ENCODE measurements around the gene SOCS4. TPM values are rescaled to one million over a fixed set of nuclear protein-coding genes. Genes with fewer than 3 reads are reported as not detected.
A peak's percentile ranks its signal among the peaks of the same experiment; 100 is the strongest.

The SOCS4 gene
- total RNA-seq, 1 donor from 2014 or later = 17.9 TPM

DNA sequence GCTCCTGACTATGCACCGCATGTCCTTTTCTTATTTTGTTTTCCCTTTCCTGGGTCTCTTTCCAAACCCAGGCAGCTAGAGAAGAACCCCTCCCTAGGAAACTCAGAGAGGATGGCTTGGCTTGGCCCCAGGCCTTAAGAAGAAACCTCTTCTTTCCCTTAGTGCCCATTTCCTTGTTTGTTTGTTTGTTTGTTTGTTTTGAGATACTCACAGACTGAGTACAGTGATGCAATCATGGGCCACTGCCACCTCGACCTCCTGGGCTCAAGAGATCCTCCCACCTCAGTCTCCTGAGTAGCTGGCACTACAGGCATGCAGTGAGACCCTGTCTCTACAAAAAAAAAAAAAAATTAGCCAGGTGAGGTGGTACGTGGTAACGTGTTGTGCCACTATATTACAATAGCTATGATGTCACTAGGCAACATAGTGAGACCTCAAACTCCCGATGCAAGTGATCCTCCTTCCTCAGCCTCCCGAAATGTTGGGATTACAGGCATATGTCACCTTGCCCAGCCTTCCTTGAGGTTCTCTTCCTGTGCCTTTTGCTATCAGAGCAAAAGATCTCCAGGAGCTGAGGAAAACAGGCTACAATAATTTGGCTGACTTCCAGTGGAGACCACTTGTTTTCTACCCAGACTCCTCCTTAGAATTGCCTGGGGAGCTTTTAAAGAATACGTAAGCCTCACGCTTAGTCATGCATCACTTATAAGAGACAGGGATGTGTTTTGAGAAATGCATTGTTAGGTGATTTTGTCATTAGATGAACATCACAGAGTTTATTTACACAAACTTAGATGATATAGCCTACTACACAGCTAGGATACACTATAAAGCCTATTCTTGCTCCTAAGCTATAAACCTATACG is 67.5 kb downstream of the SOCS4 start:
- Histone ChIP-seq H3K36me3 (no peaks in the 10 kb centered on the region), H3K27ac (no peak overlapping the region), H3K4me1 (peaks cover 32% of the 10 kb centered on the region), H3K27me3 (ENCODE audit: low read depth) (no peaks in the 10 kb centered on the region), H3K4me3 (no peak overlapping the region), H3K9me3 (no peaks in the 10 kb centered on the region)
- TF ChIP-seq, protein P1, sequence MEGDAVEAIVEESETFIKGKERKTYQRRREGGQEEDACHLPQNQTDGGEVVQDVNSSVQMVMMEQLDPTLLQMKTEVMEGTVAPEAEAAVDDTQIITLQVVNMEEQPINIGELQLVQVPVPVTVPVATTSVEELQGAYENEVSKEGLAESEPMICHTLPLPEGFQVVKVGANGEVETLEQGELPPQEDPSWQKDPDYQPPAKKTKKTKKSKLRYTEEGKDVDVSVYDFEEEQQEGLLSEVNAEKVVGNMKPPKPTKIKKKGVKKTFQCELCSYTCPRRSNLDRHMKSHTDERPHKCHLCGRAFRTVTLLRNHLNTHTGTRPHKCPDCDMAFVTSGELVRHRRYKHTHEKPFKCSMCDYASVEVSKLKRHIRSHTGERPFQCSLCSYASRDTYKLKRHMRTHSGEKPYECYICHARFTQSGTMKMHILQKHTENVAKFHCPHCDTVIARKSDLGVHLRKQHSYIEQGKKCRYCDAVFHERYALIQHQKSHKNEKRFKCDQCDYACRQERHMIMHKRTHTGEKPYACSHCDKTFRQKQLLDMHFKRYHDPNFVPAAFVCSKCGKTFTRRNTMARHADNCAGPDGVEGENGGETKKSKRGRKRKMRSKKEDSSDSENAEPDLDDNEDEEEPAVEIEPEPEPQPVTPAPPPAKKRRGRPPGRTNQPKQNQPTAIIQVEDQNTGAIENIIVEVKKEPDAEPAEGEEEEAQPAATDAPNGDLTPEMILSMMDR (IDR thresholded peaks at IDR 0.05) = no peak
- ATAC-seq = no peak
- DNase-seq = no peak
- intact Hi-C loops (cut with DNase I) = loop anchor here (10.0 kb wide), 1 partner anchor 60 kb away; no protein-coding TSS in a partner anchor

DNA sequence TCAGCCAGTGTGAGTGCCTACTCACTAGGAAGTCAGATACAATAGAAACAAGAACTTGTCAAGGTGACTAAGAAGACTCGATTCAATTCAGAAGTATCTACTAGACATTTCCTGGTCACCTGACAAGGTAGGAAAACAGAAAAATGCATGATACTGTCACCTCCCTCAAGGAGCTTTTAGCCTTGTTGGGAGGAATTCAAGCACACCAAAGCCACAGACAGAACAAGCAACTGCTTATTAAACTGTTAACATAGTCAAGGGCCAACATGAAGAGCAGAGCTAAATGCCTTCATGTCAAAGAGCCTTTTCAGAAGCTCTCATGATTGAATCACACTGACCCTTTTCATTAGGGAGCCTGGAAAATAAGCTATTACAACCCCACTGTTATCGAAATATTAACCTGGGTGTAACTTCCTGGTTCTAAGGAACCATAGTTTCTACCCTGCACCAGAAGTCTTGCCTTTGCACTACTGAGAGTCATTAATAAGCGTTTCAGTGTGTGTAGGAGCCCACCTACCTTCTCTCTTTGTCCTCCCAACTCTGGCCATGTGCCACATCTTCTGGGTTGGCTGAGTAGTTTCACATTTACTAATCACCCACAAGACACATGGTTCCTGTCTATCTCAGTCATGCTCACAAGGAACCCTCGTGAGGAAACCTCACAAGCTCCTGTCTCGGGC is 71.0 kb downstream of the SOCS4 start:
- TF ChIP-seq, protein P1 (IDR thresholded peaks at IDR 0.05) = no peak
- ATAC-seq (peak; percentile 11 to 45), DNase-seq (peak; percentile 64)
- H3K4me1 ChIP-seq = peaks cover 61% of the 10 kb centered on the region
- H3K36me3 ChIP-seq = no peaks in the 10 kb centered on the region
- H3K27ac ChIP-seq = peak overlapping the region; percentile 72
- H3K9me3 ChIP-seq = no peaks in the 10 kb centered on the region
- no peak overlapping the region for H3K4me3 ChIP-seq
- H3K27me3 ChIP-seq (ENCODE audit: low read depth) = no peaks in the 10 kb centered on the region
- intact Hi-C loops (cut with DNase I) = loop anchor here (10.0 kb wide), 1 partner anchor 57 kb away; no protein-coding TSS in a partner anchor

DNA sequence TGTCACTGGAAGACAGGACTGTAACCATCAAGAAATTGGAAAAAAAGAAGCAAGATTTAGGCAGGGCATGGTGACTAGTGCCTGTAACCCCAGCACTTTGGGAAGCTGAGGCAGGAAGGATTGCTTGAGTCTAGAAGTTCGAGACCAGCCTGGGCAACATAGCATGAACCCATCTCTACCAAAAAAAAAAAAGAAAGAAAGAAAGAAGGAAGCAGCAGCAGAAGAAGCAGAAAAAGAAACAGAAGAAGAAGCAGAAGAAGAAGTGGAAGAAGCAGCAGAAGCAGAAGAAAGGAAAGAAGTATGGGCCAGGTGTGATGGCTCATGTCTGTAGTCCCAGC is 71.5 kb downstream of the SOCS4 start:
- DNase-seq (no peak), ATAC-seq (no peak)
- Histone ChIP-seq H3K27ac (peak overlapping the region; percentile 72), H3K36me3 (no peaks in the 10 kb centered on the region), H3K4me3 (no peak overlapping the region), H3K9me3 (no peaks in the 10 kb centered on the region), H3K27me3 (ENCODE audit: low read depth) (no peaks in the 10 kb centered on the region), H3K4me1 (peaks cover 66% of the 10 kb centered on the region)
- TF ChIP-seq, protein P1 (IDR thresholded peaks at IDR 0.05) = no peak
- intact Hi-C loops (cut with DNase I) = loop anchor here (10.0 kb wide), 1 partner anchor 56 kb away; no protein-coding TSS in a partner anchor

Other genes with a start within 250 kb of the SOCS4 start
- gene GCH1, start 124.4 kb upstream of the SOCS4 start, total RNA-seq = 12.7 TPM
- 3.5 TPM for gene WDHD1, start 137 bp upstream of the SOCS4 start, total RNA-seq
- 72.4 TPM for gene MAPK1IP1L, start 24.4 kb downstream of the SOCS4 start, total RNA-seq
- gene LGALS3, start 102.0 kb downstream of the SOCS4 start, total RNA-seq = 528 TPM
- 0.97 TPM for gene DLGAP5, start 164.3 kb downstream of the SOCS4 start, total RNA-seq
- gene FBXO34, start 244.2 kb downstream of the SOCS4 start, total RNA-seq = 34.7 TPM